ENCODE results near the gene PCLO. TPM values are rescaled to one million over a fixed set of nuclear protein-coding genes. Genes with fewer than 3 reads are reported as not detected.

PCLO gene
- total and polyA plus RNA-seq, 2 of the 8 experiments (the other 6 are each of a cell fraction or from before 2014, with no cell fraction given) = 1.5 to 3.2 TPM

DNA sequence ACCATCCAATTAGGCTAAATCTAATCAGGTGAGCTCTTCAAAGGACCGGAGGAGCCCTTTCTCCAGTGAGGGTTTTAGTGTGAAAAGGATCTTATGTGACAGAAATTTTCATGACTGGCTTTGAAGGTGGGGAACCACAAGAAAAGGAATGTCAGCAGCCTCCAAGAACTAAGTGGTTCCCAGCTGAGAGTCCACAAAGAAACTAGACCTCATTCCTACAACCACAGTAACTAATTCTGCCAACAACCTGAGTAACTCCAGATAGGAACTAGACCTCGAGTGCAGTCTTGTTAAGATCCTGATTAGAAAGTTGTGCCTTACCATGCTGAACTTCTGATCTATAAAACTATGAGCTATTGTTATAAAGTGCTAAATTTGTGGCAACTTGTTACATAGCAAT, 51.3 kb downstream of the PCLO start:
- Histone ChIP-seq H3K18ac (ENCODE audit: extremely low read depth, low read length) (no peak overlapping the region), H4K8ac (ENCODE audit: extremely low read depth, insufficient read depth, low read length) (no peak overlapping the region), H2AFZ (ENCODE audit: low read length) (no peak overlapping the region), H3K36me3 (ENCODE audit: control insufficient read depth in 2 of 4, insufficient read depth in 4 of 4, low read length in 3 of 4) (no peaks in the 10 kb centered on the region), H3K23me2 (ENCODE audit: low read depth, low read length) (no peaks in the 10 kb centered on the region), H3K4ac (replicated peaks; ENCODE audit: insufficient read length, low read depth, low read length) (no peak overlapping the region), H3K56ac (replicated peaks; ENCODE audit: insufficient read length, low read depth, low read length) (no peak overlapping the region), H2BK15ac (ENCODE audit: low read length) (no peak overlapping the region), H4K91ac (replicated peaks; ENCODE audit: insufficient read length, low read length) (no peak overlapping the region), H2BK20ac (ENCODE audit: low read length) (no peak overlapping the region), H3K4me1 (replicated peaks in 1 of 4; ENCODE audit: control insufficient read depth in 3 of 4, insufficient read depth in 4 of 4, low read length in 3 of 4) (peaks cover 0 to 2% (median 0%) of the 10 kb centered on the region in 4 experiments; a peak in 1 of 7 replicates), H3K79me2 (ENCODE audit: control insufficient read depth in 1 of 2, insufficient read depth in 2 of 2, low read length in 2 of 2) (no peaks in the 10 kb centered on the region), H2AK5ac (ENCODE audit: low read depth, low read length) (no peak overlapping the region), H3K14ac (ENCODE audit: insufficient read length) (no peak overlapping the region), H4K20me1 (replicated peaks in 1 of 2; ENCODE audit: control insufficient read depth in 1 of 2, insufficient read depth in 2 of 2, low read length in 2 of 2) (no peaks in the 10 kb centered on the region), H2BK5ac (ENCODE audit: low read depth, low read length) (no peak overlapping the region), H3K9ac (replicated peaks in 1 of 4; ENCODE audit: extremely low read depth in 1 of 4, low read depth in 3 of 4, low read length in 3 of 4) (no peak overlapping the region), H2BK12ac (ENCODE audit: low read depth, low read length) (no peak overlapping the region), H3K9me3 (ENCODE audit: insufficient read depth in 2 of 2, low read depth in 1 of 2, low read length in 1 of 2) (no peaks in the 10 kb centered on the region), H3K4me2 (ENCODE audit: insufficient read depth in 1 of 2, low read depth in 2 of 2, low read length in 2 of 2) (no peak overlapping the region), H3K27me3 (replicated peaks in 1 of 4; ENCODE audit: control insufficient read depth in 3 of 4, extremely low read depth in 1 of 4, insufficient read depth in 3 of 4, low read length in 3 of 4) (no peaks in the 10 kb centered on the region), H3K4me3 (ENCODE audit: extremely low read depth in 1 of 4, insufficient read depth in 2 of 4, low read depth in 3 of 4, low read length in 4 of 4) (no peak overlapping the region), H3K23ac (ENCODE audit: insufficient read length) (no peak overlapping the region), H2BK120ac (replicated peaks; ENCODE audit: low read depth, low read length) (no peak overlapping the region), H3K27ac (ENCODE audit: low read depth, low read length) (no peak overlapping the region), H3K79me1 (ENCODE audit: low read depth, low read length) (no peaks in the 10 kb centered on the region), H4K5ac (ENCODE audit: insufficient read length, low read depth, low read length) (no peak overlapping the region)
- TF ChIP-seq ATF3 (IDR thresholded peaks at IDR 0.05; ENCODE audit: insufficient read depth, low read depth, low read length) (no peak), YY1 (IDR thresholded peaks at IDR 0.05; ENCODE audit: low read depth, low read length) (no peak), CREB1 (IDR thresholded peaks at IDR 0.05) (no peak), KDM5A (IDR thresholded peaks at IDR 0.05; ENCODE audit: low read length) (no peak), POU5F1 (IDR thresholded peaks at IDR 0.05; ENCODE audit: low read depth, low read length) (no peak), SUZ12 (IDR thresholded peaks at IDR 0.05; ENCODE audit: low read length) (no peak), GTF2F1 (IDR thresholded peaks at IDR 0.05; ENCODE audit: borderline replicate concordance, low read depth, low read length) (no peak), POLR2A (IDR thresholded peaks at IDR 0.05; ENCODE audit: control extremely low read depth in 1 of 2, low read depth in 2 of 2, low read length in 2 of 2) (no peak), MAX (IDR thresholded peaks at IDR 0.05) (no peak), CTBP2 (IDR thresholded peaks at IDR 0.05; ENCODE audit: borderline replicate concordance, insufficient read depth, insufficient read length, low read length) (no peak)
- TF ChIP-seq, protein P1, sequence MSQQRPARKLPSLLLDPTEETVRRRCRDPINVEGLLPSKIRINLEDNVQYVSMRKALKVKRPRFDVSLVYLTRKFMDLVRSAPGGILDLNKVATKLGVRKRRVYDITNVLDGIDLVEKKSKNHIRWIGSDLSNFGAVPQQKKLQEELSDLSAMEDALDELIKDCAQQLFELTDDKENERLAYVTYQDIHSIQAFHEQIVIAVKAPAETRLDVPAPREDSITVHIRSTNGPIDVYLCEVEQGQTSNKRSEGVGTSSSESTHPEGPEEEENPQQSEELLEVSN (IDR thresholded peaks at IDR 0.05) = no peak
- 80% methylated on average over 2 of the region's 2 CpGs; no CpG with 5 or more reads in 1 of the 2 experiments for WGBS, 2 experiments (ENCODE audit: extremely low coverage in 1 of 2, insufficient coverage in 1 of 2, insufficient read length in 1 of 2, insufficient replicate concordance in 2 of 2, low coverage in 1 of 2, low lambda C conversion rate in 2 of 2, missing lambda C conversion rate in 1 of 2)
- DNase-seq (ENCODE audit: low read depth in 1 of 2, low spot score in 2 of 2) (no peak), FAIRE-seq (peak; percentile 32)
- POLR2A ChIA-PET (ENCODE audit: partially characterized antibody) = interaction anchor here (1.0 kb wide), 1 partner anchor 52 kb away, joined by 3 read pairs; no protein-coding TSS in a partner anchor
- CTCF ChIA-PET (ENCODE audit: partially characterized antibody) = interaction anchor here (0.5 to 1.1 kb wide), 2 partner anchors 20 to 256 kb away, joined by 3 read pairs; no protein-coding TSS in a partner anchor
